Astrocyte (in vitro differentiated cells and primary cell): ENCODE measurements around the gene MPHOSPH9.

ENCODE experiments used
- EZH2 ChIP-seq: IDR thresholded peaks from 2 replicates; pipeline ENCODE4 v1.6.1; 2012; ENCODE audit warnings: mild to moderate bottlenecking, low read length, inconsistent platforms; ENCODE audit not compliant: insufficient read depth
- TF ChIP-seq, protein P1 (sequence below): IDR thresholded peaks from 2 replicates; pipeline ENCODE4 v1.5.1; 2011; ENCODE audit warnings: low read depth, mild to moderate bottlenecking, inconsistent platforms, low read length, moderate library complexity; ENCODE audit not compliant: insufficient read depth

DNA sequence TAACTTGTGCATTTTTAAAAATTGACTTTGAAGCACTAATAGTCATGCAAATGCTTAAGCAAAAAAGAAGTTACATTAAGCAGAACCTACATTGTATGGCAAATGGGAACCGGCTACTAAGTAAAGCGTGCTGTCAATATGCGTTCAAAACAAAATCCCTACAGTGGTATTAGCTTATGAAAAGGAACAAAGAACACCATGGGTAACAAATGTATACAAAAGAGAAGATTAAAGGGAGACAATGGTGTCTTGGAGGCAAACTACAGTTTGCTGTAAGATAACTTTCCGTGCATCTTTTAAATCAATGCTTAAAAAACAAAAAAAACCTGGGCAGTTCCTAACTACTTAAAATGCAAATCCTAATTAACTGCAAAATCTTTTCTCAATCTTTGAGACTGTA, 28.3 kb upstream of the MPHOSPH9 start:
- TF ChIP-seq, protein P1, sequence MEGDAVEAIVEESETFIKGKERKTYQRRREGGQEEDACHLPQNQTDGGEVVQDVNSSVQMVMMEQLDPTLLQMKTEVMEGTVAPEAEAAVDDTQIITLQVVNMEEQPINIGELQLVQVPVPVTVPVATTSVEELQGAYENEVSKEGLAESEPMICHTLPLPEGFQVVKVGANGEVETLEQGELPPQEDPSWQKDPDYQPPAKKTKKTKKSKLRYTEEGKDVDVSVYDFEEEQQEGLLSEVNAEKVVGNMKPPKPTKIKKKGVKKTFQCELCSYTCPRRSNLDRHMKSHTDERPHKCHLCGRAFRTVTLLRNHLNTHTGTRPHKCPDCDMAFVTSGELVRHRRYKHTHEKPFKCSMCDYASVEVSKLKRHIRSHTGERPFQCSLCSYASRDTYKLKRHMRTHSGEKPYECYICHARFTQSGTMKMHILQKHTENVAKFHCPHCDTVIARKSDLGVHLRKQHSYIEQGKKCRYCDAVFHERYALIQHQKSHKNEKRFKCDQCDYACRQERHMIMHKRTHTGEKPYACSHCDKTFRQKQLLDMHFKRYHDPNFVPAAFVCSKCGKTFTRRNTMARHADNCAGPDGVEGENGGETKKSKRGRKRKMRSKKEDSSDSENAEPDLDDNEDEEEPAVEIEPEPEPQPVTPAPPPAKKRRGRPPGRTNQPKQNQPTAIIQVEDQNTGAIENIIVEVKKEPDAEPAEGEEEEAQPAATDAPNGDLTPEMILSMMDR = no peak
- no peak for TF ChIP-seq EZH2
